ENCODE results near the gene ELF3.
"Not testable (repeated sequence)": the region's sequence is repeated elsewhere in the genome, so short reads cannot be mapped to it uniquely, and the experiment has no call there.

DNA sequence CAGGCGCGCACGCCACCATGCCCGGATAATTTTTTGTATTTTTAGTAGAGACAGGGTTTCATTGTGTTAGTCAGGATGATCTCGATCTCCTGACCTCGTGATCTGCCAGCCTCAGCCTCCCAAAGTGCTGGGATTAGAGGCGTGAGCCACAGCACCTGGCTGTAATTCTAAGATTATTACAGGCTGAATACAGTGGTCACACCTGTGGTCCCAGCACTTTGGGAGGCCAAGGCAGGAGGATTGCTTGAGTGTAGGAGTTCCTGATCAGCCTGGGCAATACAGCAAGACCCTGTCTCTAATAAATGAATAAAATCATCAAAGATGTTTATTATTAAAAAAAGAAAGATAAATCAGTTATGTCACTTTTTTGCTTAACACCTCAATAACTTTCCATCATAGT lies 52.2 kb downstream of the ELF3 start:
- TF ChIP-seq, protein P1, sequence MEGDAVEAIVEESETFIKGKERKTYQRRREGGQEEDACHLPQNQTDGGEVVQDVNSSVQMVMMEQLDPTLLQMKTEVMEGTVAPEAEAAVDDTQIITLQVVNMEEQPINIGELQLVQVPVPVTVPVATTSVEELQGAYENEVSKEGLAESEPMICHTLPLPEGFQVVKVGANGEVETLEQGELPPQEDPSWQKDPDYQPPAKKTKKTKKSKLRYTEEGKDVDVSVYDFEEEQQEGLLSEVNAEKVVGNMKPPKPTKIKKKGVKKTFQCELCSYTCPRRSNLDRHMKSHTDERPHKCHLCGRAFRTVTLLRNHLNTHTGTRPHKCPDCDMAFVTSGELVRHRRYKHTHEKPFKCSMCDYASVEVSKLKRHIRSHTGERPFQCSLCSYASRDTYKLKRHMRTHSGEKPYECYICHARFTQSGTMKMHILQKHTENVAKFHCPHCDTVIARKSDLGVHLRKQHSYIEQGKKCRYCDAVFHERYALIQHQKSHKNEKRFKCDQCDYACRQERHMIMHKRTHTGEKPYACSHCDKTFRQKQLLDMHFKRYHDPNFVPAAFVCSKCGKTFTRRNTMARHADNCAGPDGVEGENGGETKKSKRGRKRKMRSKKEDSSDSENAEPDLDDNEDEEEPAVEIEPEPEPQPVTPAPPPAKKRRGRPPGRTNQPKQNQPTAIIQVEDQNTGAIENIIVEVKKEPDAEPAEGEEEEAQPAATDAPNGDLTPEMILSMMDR (IDR thresholded peaks at IDR 0.05) = not testable (repeated sequence)
- not testable (repeated sequence) for TF ChIP-seq POLR2AphosphoS5, POLR2A, EP300 (IDR thresholded peaks at IDR 0.05)
